Measurements from ENCODE around the gene SARM1. TPM values are rescaled to one million over a fixed set of nuclear protein-coding genes. Genes with fewer than 3 reads are reported as not detected.
A peak's percentile ranks its signal among the peaks of the same experiment; 100 is the strongest.

SARM1 gene
- total and polyA plus RNA-seq, 2 of the 13 experiments (the other 11 are each of a cell fraction or from before 2014, with no cell fraction given) = 0.73 to 0.86 TPM

- TF ChIP-seq MAX (IDR thresholded peaks at IDR 0.05) (peak; percentile 65), MTF2 (CRISPR knock-in tag; IDR thresholded peaks at IDR 0.05; ENCODE audit: borderline replicate concordance) (no peak), CSRNP2 (CRISPR knock-in tag; conservative IDR thresholded peaks at IDR 0.05; ENCODE audit: low read depth) (no peak; the same call in 1 of the 2 replicates), ZBTB49 (CRISPR knock-in tag; IDR thresholded peaks at IDR 0.05; ENCODE audit: borderline replicate concordance) (no peak), GATAD1 (CRISPR knock-in tag; IDR thresholded peaks at IDR 0.05) (peak; percentile 73), ZNF883 (CRISPR knock-in tag; IDR thresholded peaks at IDR 0.05; ENCODE audit: not compliant biosample characterization) (no peak), NONO (IDR thresholded peaks at IDR 0.05) (no peak), NONO (CRISPR knock-in tag; conservative IDR thresholded peaks at IDR 0.05) (peak; percentile 91), EP300 (IDR thresholded peaks at IDR 0.05; ENCODE audit: low read depth in 2 of 2, low read length in 2 of 2) (peak; percentile 47 to 97; a peak in 3 of 4 replicates), EP300 (CRISPR knock-in tag; IDR thresholded peaks at IDR 0.05; ENCODE audit: borderline replicate concordance) (peak; percentile 85; the same call in 1 of the 2 replicates), ZNF558 (CRISPR knock-in tag; IDR thresholded peaks at IDR 0.05; ENCODE audit: borderline replicate concordance) (no peak), ZNF557 (CRISPR knock-in tag; IDR thresholded peaks at IDR 0.05) (no peak)
Measured at GRCh38 chr17:28368306-28368831, 3.1 kb upstream of the SARM1 start (continued).
